HG02610 (cell line): Measurements from ENCODE around the gene BANK1.
A peak's percentile ranks its signal among the peaks of the same experiment; 100 is the strongest.

Experiments
- ATAC-seq: cut with Tn5 transposase; IDR thresholded peaks from one replicate; pipeline ENCODE4 v1.9.1; 2021; ENCODE audit warnings: mild to moderate bottlenecking, moderate library complexity; ENCODE audit not compliant: unreplicated experiment

Gene BANK1

GRCh38 chr4:101807351-101807750 lies 16.8 kb downstream of the BANK1 start:
- peak; percentile 37 for ATAC-seq

GRCh38 chr4:101813604-101814003 lies 23.1 kb downstream of the BANK1 start:
- ATAC-seq: peak; percentile 93

- ATAC-seq: no peak
These were observed 27.8 kb downstream of the BANK1 start for GRCh38 chr4:101818362-101818761.

GRCh38 chr4:101823864-101824263 lies 33.3 kb downstream of the BANK1 start:
- no peak for ATAC-seq

GRCh38 chr4:101824500-101824899 lies 34.0 kb downstream of the BANK1 start:
- no peak for ATAC-seq

GRCh38 chr4:101825953-101826352 lies 35.4 kb downstream of the BANK1 start:
- no peak for ATAC-seq

- no peak for ATAC-seq
These were observed 41.3 kb downstream of the BANK1 start for GRCh38 chr4:101831816-101832215.

- no peak for ATAC-seq
These were observed 43.0 kb downstream of the BANK1 start for GRCh38 chr4:101833480-101833879.

GRCh38 chr4:101835121-101835904 lies 44.8 kb downstream of the BANK1 start:
- no peak for ATAC-seq

GRCh38 chr4:101843054-101843453 lies 52.5 kb downstream of the BANK1 start:
- no peak for ATAC-seq

- no peak for ATAC-seq
These were observed 56.0 kb downstream of the BANK1 start for GRCh38 chr4:101846550-101846949.

- peak; percentile 83 for ATAC-seq
These were observed 60.2 kb downstream of the BANK1 start for GRCh38 chr4:101850698-101851097.

- ATAC-seq: no peak
These were observed 61.1 kb downstream of the BANK1 start for GRCh38 chr4:101851672-101852071.

- ATAC-seq: peak; percentile 33
These were observed 62.5 kb downstream of the BANK1 start for GRCh38 chr4:101853028-101853427.

- ATAC-seq: no peak
These were observed 63.2 kb downstream of the BANK1 start for GRCh38 chr4:101853691-101854090.

- no peak for ATAC-seq
These were observed 64.7 kb downstream of the BANK1 start for GRCh38 chr4:101855239-101855638.

- no peak for ATAC-seq
These were observed 65.6 kb downstream of the BANK1 start for GRCh38 chr4:101856149-101856548.

GRCh38 chr4:101857176-101857575 lies 66.6 kb downstream of the BANK1 start:
- no peak for ATAC-seq

- ATAC-seq: no peak
These were observed 68.1 kb downstream of the BANK1 start for GRCh38 chr4:101858641-101859040.

GRCh38 chr4:101862595-101862994 lies 72.1 kb downstream of the BANK1 start:
- no peak for ATAC-seq

- ATAC-seq: no peak
These were observed 74.1 kb downstream of the BANK1 start for GRCh38 chr4:101864660-101865059.

GRCh38 chr4:101865501-101866062 lies 75.1 kb downstream of the BANK1 start:
- ATAC-seq: no peak

GRCh38 chr4:101870874-101871273 lies 80.3 kb downstream of the BANK1 start:
- no peak for ATAC-seq
